Activated CD8-positive, alpha-beta memory T cell treated with anti-CD3 and anti-CD28 coated beads for 4 hours (primary cell): Measurements from ENCODE around the gene ELOVL6.
"Not testable (repeated sequence)": the region's sequence is repeated elsewhere in the genome, so short reads cannot be mapped to it uniquely, and the experiment has no call there.

Experiments used
- DNase-seq, 2 donors: peaks; one replicate each; pipeline ENCODE4 v3.0.0-alpha.2; 2020; ENCODE audit warnings: low read depth in 2 of 2

The ELOVL6 gene

DNA sequence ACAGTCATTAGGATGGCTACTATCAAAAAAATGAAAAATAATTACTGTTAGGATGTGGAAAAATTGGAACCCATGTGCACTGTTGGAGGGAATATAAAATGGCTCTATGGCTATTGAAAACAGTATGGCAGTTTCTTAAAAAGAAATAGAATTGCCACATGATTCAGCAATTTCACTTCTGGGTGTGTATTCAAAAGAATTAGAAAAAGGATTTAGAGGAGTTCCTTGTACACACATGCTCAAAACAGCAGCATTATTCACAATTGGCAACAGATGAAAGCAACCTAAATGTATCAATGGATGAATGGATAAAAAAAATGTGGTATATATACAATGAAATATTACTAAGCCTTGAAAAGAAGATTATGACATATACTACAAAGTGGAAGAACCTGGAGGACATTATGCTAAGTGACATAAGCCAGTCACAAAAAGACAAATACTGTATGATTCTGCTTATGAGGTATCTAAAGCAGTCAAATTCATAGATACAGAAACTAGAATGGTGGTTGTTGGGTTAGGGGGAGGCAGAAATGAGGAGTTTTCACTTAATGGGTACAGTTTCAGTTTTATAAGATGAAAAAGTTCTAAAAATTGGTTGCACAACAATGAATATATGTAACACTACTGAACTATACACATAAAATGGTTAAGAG is 123.2 kb downstream of the ELOVL6 start:
- DNase-seq, result no peak

DNA sequence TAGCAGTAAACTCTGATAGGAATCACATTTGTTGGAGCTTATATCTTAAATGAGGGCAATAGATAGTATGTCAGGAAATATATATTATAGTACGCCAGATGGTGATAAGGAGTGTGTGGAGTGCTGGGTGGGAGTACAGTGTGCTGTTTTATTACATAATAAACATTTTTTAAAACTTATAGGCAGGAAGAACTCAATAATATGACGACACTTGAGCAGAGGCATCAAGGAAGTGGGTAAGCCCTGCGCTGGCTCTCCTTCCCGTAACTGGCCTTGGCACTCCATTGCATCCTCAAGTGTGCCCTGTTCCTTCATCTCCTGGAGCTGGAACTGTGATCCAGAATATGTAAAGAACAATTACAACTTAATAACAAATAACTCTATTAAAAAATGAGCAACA is 123.8 kb downstream of the ELOVL6 start:
- DNase-seq, result no peak

DNA sequence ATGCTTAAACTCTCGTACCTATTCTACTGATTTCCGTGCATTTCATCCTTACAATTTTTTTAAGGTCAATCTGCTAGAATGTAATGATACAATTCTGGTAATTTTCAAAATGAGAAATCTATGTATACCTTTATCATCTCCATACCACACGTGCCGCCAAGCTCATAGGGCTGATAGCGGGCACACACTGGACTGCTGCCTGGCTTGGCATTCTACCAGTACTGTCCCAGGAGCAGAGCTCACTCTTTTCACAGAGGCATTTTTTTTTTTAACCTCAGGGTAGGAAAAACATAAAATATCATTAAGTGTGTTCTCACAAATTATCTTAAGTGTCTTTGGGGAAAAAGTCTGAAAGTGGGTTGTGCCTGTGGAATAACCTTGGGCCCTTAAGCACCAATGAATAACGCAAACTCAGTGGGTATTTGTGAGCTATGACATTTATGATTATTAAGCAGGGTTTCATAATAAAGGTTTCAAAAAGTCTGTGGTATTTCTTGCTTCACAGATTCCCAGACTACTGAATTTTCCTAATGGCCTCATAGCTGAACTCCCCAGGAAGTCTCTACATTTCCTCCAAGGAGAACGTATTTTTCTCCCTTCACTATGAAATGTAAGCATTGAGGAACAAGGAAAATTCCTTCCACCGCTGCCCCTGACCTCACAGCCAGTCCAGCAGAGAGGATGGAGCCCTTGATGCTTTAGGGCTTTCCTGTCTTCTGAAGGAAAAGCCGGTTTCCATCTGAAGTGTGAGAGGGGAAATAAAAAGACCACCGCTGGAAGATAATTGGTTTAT is 125.2 kb downstream of the ELOVL6 start:
- no peak for DNase-seq

DNA sequence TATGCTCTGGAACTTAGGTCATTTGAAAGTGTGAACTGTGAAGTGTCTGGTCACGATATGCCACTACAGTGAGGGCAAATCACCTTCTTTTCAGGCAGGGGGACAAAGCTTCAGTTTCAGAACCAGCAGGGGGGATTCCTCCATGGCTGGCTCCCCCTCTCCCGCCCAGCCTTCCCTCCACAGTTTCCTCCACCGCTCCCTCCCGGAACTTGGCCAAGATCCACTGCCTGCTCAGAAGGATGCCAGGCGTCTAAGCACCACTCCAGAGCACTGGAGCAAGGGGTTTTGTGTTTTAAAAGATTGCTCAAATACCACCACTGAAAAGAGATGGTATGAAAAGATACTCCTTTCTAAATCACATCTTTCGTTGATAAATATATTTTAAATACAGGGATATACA is 126.9 kb downstream of the ELOVL6 start:
- no peak for DNase-seq

DNA sequence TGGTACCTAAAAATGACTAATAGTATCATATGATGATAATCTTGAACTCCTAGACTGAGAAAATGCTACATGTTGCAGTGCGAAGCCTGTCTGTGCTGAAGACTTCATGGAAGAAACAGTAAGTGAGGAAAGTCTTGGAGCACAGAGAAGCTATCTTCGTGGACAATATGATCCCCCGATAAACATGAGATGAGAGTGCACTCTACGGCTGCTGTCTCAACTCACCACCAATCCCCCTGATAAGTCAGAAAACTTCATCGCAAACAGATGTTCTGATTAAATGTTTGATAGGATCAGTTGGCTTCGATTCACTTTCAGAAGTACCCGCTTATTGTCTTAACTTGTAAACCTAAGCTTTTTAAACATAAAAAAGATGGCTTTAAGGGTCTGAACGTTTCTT is 130.2 kb downstream of the ELOVL6 start:
- DNase-seq, result no peak

DNA sequence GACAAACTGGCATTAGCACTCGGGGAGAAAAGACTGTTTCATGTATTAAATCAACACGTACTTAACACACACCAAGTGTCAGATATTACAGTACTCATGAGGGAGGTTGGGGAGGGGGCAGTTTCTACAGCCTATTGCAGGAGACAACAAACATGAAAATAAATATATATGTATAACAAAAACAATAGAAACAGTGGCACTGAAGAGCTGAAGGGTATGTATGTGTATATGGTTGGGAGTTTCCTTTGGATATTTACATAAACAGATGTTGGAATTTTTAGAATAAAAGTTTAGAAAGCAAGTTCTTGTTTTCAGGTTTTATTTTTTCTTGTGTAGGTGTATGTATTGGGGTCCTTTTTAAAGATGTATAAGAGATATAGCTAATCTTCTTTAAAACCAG is 133.5 kb downstream of the ELOVL6 start:
- no peak for DNase-seq

DNA sequence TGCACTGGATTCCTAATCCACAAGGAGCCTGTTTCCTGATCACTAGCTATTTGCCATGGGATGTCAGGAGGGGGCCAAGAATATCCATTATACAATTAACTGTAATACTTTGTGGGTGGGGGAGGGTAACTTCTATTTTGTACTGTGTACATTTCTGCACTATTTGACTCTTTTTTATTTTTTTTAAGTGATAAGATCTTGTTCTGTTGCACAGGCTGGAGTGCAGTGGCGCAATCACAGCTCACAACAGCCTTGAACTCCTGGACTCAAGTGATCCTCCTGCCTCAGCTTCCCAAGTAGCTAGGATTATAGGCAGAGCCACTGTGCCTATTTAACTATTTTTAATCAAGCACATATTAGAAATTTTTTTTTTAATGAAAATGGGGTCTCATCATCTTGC is 134.1 kb downstream of the ELOVL6 start:
- DNase-seq, result no peak

DNA sequence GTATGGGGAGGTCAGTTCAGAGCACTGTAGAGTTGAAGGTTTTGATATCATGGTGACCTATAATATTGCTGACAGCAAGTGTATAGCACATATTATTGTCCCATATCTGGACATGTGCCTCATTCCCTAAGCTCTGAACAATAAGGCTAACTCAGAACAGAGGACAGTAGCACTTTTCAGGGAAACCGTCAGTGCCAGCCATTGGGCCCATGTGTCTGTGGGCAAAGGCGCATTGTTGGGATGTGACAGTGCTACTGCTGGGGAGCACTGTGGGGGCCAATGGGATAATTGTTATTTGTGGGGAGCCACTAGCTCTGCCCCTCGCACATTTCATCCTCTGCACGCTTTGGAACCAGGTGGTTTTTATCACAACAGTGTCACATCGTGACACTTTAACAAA is 136.2 kb downstream of the ELOVL6 start:
- DNase-seq, result no peak

DNA sequence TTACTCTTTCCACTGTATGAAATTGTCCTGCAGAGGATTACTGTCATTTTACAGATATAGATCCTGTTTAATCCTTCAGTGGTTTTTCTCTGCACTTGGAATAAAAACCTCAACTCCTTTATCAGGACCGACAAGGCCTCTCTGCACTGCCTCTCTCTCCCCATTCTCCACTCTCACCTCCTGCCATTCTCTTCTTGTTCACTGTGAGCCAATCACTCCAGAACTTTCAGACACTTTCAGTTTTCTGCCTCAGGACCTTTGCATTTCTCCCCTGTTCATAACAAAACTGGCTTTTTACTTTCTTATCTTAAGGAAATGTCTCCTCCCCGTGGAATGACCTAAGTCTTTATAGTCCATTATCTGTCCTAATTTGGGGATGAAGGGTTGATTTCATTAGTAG is 137.3 kb downstream of the ELOVL6 start:
- no peak for DNase-seq

DNA sequence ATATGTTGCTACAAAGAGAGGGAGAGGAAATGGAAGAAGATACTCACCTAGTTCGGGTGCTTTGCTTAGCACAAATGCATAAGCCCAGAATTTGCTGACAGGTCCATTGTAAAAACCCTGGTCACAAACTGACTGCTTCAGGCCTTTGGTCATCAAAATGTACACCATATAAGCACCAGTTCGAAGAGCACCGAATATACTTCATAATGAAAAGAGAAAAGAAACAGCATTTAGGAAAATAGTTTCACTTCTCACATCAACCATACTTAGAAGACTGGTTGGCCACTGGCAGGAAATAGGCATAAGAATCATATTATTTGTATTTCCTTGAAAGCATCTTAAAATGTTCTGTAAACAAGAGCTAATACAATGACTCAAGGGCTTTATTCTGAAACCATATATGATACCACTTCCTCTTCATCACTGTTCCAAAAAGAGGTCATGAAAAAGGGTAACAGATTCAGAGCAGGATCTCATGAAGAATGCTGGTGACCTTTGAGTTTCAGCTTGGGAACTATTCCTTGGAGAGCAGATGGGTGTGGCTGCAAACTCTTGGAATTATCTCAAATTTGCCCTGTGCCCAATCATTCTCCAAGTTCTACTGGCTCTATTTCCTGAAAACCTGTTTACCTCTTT is 138.7 kb downstream of the ELOVL6 start:
- DNase-seq, result no peak

DNA sequence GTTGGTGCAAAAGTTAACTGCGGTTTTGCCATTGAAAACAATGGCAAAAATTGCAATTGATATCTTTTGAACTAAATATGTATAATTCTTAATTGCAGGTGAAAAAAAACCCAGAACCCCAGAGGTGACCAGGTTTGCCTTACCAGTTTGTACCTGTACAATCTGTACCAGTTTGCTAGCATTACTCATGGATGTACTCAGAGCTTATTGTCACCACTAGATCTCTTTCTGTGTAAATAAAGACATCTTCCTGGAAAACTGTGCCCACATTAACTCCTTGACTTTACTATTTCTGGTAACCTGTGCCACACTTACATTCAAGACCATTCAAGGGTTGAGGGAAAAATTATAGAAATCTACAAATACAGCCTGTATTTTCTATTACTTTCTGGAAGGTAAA is 139.7 kb downstream of the ELOVL6 start:
- DNase-seq, result no peak

DNA sequence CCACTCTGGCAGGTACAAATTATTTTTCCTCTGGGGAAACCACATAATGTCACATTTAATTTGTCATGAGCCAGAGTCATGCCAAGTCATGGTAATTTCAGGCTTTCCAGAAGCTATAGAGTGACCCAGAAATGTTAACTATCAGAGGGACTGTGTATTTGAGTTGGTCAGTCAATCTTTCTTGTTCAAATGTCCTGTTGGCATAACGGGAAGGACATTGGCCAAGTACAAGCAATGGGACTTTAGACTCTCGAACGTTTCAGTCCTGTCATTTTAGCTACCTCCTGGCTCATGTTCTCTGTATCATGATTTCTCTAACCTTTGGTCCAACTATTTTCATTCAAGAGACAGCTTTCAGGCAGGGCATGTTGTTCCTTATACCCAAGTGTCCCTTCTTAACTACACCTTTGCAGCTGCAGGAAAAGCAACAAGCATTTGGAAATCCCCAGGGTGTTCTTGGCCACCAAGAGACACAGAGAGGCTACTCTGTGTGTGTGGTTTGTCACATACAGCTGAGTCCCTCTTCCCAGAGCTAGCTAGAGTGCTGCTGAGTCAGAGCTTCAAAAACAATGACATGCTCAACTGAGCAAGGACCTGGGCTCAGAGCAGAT is 143.2 kb downstream of the ELOVL6 start:
- DNase-seq, result no peak

DNA sequence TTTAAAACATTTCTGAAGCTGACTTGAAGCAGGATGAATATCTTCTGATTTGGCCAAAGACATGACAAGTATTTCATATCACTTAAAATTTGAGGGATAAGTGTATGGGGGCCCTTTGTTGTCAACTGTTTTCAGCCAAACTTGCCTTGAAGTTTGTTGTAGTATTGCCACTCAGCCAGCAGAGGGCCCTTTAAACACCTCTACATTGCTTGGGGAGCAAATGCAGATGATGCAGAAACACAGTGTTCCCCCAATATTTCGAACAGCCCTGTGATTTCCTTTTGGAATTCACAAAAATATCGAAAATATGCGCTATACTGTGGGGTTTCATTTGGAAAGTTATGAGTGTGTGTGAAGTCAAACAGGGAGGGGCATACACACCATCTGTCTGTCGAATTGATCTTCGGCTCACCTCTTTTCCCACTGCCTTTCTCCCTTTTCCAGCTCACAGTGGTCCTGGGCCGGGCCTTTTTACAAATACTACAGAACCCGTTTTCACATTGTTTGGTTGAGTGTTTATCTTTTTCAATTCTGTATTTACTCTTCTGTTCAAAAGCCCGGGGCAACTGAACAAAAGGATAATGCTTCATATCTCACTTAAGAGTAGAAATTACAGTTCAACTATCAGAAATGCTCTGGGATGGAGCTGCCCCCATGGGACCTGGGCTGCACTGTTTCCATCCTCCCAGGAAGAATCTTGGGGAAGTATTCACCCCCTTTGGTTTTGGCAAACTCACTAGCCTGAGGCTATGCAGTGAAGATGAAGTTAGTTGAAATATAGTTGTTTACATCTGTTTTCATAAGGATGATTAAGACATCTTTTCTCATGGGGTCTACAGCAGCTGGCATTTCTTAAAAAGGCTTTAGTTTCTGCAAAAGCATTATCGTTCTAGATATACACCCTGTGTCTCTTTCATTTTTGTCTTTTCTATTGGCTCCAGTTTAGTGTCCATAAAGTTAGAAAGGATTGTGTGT is 148.2 kb downstream of the ELOVL6 start:
- DNase-seq, result peak in 1 of 2 donors; percentile 25

DNA sequence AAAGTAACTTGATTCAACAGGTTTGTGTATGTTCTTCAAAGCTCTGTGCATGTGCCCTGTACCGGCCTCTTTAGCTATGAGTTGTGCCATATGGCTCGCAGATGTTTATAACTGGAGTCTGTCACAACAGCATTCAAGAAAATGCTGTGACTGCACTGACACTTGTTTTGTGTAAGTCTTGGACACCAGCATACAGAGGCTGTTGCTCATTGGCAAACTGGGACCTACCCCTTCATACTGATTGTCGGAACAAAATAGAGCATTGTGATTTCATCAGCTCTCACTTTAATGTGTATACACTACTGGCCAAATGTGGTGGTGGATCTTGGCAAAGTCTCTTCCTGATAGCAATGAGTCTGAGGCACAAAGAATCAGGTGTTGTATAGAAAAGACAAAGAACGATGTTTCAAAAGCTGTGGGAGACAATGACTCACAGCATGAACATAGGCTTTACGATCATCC is 151.8 kb downstream of the ELOVL6 start:
- no peak for DNase-seq

DNA sequence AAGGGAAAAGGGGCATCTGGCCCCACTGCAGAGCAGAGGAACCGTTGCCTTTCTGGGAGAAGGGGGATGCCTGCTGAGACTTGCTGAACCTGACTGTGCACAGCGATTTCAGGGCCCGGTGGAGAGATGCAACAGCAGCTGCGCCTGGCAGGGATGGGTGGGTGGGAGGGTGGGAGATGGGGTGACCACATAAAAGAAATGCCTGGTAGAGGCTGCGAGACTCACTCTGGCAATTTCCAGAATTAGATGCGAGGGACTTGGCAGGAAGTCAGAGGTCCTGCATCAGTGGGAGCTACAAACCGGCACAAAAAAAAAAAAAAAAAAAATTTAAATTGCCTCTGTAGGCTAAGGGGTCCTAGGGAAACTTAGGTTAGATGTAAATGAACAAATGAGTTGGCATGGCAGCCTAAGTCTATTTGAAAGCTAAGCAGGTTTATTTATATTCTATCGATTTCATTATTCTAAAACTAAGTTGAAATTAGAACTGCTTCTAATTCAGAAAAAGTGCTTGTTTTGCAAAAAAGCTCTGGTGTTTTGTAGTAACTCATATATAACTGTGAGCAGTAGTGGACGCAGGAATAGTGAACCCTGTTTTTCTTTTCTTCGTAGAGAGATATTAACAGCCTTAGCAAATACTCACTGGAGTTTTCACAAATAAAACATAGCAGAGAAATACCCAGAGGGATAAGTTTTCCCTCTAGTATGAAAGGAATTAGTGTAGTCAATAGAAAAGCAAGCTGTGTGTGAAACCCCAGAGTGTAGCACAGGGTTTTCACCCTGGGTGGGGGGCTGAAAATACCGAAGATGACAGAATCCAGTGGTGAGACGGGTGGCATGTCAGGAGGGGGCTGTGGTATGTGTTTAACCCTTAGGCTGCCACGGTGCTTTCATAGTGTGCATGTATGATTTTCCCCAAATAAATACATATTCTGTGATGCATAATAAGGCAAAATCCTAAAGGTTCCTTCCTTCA is 155.6 kb downstream of the ELOVL6 start:
- DNase-seq, result no peak

DNA sequence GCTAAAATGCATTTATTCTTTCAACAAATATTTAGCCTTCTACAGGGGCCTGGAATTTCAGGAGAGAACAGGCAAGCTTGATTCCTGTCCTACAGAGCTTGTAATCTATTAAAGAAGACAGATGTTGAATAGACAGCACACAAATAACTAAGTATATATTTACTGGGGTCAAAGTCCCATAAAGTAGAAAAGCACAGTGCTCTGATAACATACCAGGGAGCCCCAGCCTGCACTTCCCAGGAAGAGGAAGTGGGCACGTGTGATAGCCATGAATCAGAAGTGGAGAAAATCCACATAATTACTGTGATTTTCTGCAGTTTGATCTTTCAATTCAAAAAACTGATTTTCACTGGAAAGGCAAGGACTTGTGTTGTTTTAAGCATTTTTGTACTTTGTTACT is 156.7 kb downstream of the ELOVL6 start:
- DNase-seq, result no peak

DNA sequence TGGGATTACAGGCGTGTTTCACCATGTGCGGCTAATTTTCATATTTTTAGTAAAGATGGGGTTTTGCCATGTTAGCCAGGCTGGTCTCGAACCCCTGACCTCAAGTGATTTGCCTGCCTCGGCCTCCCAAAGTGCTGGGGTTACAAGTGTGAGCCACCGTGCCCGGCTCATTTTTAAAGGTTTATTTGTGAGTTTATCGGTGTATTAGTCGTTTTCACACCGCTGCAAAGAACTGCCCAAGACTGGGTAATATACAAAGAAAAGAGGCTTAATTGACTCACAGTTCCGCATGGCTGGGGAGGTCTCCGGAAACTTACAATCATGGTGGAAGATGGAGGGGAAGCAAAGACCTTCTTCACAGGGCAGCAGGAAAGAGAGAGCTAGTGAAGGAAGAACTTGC is 159.3 kb downstream of the ELOVL6 start:
- DNase-seq, result not testable (repeated sequence)

DNA sequence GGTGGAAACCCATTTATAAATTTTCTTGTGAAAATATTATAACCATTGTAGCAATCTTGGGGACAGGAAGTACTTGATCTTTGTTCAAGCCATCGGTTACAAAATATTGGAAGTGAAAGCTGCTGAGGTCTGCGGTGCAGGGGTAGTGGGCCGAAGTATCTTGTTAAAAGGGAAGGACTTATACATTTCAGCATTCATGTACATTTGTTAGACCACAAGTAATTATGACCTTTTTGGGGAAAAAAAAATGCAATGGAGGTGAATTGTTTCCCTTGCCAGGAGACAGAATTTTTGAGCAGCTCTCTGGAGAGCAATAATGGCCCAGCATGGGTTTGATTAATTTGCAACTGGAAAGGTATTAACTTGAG is 164.4 kb downstream of the ELOVL6 start:
- no peak for DNase-seq

DNA sequence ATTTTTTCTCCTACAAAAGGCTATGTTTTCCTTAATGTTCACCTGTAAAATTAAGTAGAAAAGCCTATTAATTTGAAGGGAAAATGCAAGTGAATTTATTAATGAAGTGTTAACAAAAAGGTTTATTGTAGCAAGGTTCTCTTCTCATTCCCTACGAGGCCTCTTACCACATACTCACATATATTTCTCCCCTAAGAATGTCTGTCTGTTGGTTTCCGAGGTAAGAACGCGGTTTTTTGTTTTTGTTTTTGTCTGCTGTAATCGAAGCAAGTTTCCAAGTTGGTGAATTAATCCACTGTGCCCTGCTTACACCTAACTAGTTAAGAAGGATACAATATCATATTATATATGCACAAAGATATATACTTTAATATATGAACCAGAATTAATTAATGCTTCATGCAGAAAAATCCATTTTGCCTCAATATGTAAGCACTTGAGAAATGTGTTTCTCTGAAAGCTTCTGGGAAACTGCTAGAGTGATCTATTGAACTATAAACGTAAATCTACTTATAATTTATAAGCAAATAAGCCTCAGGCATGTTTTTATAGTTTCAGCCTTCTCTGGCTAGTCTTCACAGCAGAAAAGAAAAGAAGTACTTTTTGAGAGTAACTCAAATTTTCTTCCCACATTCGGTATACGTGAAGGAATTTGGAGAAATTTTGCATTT is 164.9 kb downstream of the ELOVL6 start:
- DNase-seq, result no peak

DNA sequence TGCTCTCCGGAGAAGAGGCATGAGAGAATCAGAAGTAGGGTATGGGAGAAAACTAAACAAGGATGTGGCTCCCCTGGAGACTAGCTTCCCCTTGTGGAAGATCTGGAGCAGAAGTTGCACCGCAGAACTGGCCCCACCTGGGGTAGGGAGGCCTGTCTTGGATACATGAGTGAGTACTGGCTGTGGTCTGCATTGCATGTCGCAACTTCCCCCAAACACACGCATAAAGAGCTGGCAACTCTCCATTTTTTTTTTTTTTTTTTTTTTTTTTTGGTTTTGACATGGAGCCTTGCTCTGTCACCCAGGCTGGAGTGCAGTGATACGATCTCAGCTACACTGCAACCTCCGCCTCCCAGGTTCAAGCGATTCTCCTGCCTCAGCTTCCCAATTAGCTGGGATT is 165.8 kb downstream of the ELOVL6 start:
- no peak for DNase-seq
